Sigmoid colon (tissue), 7 donors: ENCODE data around the gene CRACR2A. TPM values are rescaled to one million over a fixed set of nuclear protein-coding genes. Genes with fewer than 3 reads are reported as not detected.

Experiments
- DNase-seq: peaks from one replicate; pipeline ENCODE4 v3.0.0-alpha.2; 2019
- H3K27ac ChIP-seq, 4 donors: fragments of 200-600 bp; sonication (generic); one replicate each; pipeline ENCODE4 v1.5.1; 2016 to 2019; ENCODE audit warnings: mild to moderate bottlenecking in 1 of 4
- H3K27me3 ChIP-seq, 3 donors: fragments of 200-600 bp; sonication (generic); one replicate each; pipeline ENCODE4 v1.5.1; 2019; ENCODE audit warnings: mild to moderate bottlenecking in 1 of 3
- H3K36me3 ChIP-seq, 4 donors: fragments of 200-600 bp; sonication (generic); one replicate each; pipeline ENCODE4 v1.5.1; 2016 to 2019
- H3K4me1 ChIP-seq, 4 donors: fragments of 200-600 bp; sonication (generic); one replicate each; pipeline ENCODE4 v1.5.1; 2017 to 2019
- H3K4me3 ChIP-seq, 4 donors: fragments of 200-600 bp; sonication (generic); one replicate each; pipeline ENCODE4 v1.5.1; 2017 to 2019; ENCODE audit warnings: mild to moderate bottlenecking in 2 of 4, moderate library complexity in 1 of 4
- H3K9me3 ChIP-seq, 4 donors: fragments of 200-600 bp in 3 of 4; sonication (generic) in 3 of 4; one replicate each; pipeline versions ENCODE4 v1.5.1 to v1.6.1; 2013 to 2019
- CTCF ChIP-seq, 4 experiments: fragments of 450-650 bp in 3 of 4; fragments of 200-600 bp in 1 of 4; IDR thresholded peaks; one replicate each; pipeline ENCODE4 v1.5.1; 2016 to 2019; ENCODE audit warnings: antibody characterized with exemption in 4 of 4, mild to moderate bottlenecking in 3 of 4, moderate library complexity in 2 of 4
- EP300 ChIP-seq, 4 donors: sonication (generic); formaldehyde crosslinking; IDR thresholded peaks; one replicate each; pipeline ENCODE4 v1.6.1; 2017; ENCODE audit warnings: antibody characterized with exemption in 4 of 4
- POLR2A ChIP-seq, 2 donors: fragments of 450-650 bp; IDR thresholded peaks; one replicate each; pipeline ENCODE4 v1.6.1; 2016; ENCODE audit warnings: antibody characterized with exemption in 2 of 2, mild to moderate bottlenecking in 2 of 2, moderate library complexity in 2 of 2
- POLR2AphosphoS5 ChIP-seq, 4 donors: sonication (generic); formaldehyde crosslinking; IDR thresholded peaks; one replicate each; pipeline ENCODE4 v1.6.1; 2017; ENCODE audit warnings: antibody characterized with exemption in 4 of 4
- WGBS, 2 donors: extraction: QIAGEN DNeasy Blood & Tissue Kit; methylation state at CpG; one replicate each; pipeline ENCODE4 v1.1.7; 2013; 5-methylcytosine and 5-hydroxymethylcytosine counted together
- intact Hi-C: fragments of 100-400 bp; cut with DNase I; formaldehyde crosslinking; loops from one replicate; pipeline ENCODE4 v1.15.1; 2023
- polyA plus RNA-seq, 3 donors: library from polyadenylated mRNA; stranded (reverse); fragments of 200-250 nt; gene quantifications; one replicate each; pipeline ENCODE4 v1.2.3, GENCODE V29; 2013
- total RNA-seq, 4 donors: library from RNA; depleted of rRNA; stranded (reverse); fragments of >200 nt; gene quantifications; one replicate each; pipeline ENCODE4 v1.1.0, GENCODE V29; 2016
- donor health status: healthy with polysubstance abuse.
- donor health status: Bipolar disorder and iron deficiency.
- donor health status: healthy.

The CRACR2A gene
- total and polyA plus RNA-seq, 7 donors, result 1.1 to 29.6 (median 4.2) TPM

DNA sequence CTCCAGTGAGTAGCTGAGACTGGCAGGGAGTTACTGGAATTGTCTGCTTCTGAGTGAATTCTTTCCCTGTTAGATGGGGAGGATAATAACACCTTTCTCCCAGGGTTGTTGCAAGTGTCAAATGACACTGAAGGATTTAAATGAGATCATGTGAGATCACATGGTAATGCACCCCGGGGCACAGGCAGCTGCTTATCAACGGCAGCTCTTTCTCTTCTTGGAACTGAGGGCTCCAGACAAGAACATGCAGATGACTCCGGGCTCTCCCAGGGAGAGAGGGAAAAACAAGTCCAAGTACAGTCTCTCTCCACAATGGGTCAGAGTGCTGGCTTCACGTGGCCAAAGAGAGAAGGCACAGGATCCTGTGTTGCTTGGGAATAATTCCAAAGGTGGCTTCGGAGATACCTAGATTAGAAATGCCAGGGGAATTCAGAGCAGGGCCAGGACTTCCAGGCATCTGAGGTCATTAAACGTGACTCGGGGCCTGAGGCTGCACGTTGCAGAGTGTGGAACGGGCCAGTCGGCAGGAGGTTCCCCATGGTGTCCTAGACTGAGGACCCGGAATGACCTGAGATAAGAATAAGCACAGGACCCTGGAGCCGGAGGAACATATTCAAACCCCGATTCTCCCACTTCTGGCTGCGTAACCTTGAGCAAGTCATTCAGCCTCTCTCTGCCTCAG lies 152.7 kb downstream of the CRACR2A start:
- Histone ChIP-seq H3K4me3 (no peak overlapping the region), H3K27me3 (peaks cover 0 to 15% (median 0%) of the 10 kb centered on the region in 3 donors), H3K4me1 (peaks cover 0 to 29% (median 10%) of the 10 kb centered on the region in 4 donors), H3K27ac (no peak overlapping the region), H3K36me3 (no peaks in the 10 kb centered on the region), H3K9me3 (no peaks in the 10 kb centered on the region)
- no peak for TF ChIP-seq EP300 (IDR thresholded peaks at IDR 0.05)
- intact Hi-C loops, result no loop called here
- DNase-seq, result no peak
- WGBS, 2 donors, result 76 to 83% methylated on average over 14 of the region's 14 CpGs

DNA sequence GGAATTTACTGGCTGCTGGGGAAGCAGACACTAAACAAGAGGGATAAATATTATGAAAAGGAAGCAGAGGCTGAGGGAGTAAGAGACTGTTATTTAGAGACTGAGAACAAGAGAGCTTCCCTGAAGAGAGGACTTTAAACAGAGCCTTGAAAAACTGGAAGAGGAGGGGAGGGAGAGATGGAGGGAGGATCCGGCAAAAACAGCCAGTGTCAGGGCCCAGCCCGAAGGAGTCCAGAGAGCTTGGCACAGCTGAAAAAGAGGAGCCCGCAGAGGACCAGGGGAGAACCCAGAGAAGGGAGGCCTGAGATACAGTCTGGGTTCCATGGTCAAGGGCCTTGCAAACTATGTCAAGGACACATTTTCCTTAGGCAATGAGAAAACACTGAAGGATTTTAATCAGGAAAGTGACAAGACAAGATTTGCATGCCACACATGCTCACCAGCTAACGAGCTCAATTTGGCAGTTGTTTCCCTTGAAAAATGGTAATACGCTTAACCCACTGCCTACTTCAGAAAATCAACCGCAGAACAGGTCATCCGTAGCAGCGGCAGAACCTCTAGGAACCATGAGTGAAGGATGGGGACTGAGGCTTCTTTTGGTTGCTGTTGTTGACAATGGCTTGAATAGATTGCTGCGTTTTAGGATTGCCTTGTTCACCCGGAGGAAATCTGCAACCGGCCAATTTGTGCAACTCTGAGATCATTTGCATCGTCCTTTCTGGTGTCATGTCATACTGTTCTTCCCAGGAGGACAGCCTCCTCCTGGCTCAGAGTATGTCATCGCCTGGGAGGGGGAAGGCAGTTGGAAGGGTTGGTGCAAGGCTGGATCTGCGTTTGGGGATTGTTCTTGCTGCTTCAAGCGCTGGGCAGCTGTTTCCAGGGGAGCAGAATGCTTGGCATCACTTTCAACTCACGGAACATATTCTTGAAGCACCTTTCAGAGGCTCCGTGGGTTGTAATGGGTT lies 153.7 kb downstream of the CRACR2A start:
- Histone ChIP-seq H3K4me3 (no peak overlapping the region), H3K27me3 (peaks cover 0 to 6% (median 0%) of the 10 kb centered on the region in 3 donors), H3K9me3 (no peaks in the 10 kb centered on the region), H3K27ac (peak overlapping the region in 1 of 4 donors; percentile 59), H3K4me1 (peaks cover 0 to 24% (median 3%) of the 10 kb centered on the region in 4 donors), H3K36me3 (no peaks in the 10 kb centered on the region)
- TF ChIP-seq POLR2AphosphoS5 (IDR thresholded peaks at IDR 0.05) (no peak), POLR2A (IDR thresholded peaks at IDR 0.05) (no peak), EP300 (IDR thresholded peaks at IDR 0.05) (no peak), CTCF (IDR thresholded peaks at IDR 0.05) (no peak)
- intact Hi-C loops, result no loop called here
- no peak for DNase-seq
- 83 to 86% methylated on average over 17 of the region's 17 CpGs for WGBS, 2 donors

- H3K4me1 ChIP-seq, result peaks cover 0 to 24% (median 3%) of the 10 kb centered on the region in 4 donors
- H3K27me3 ChIP-seq, result peaks cover 0 to 3% (median 0%) of the 10 kb centered on the region in 3 donors
- DNase-seq, result peak; percentile 21
- TF ChIP-seq EP300 (IDR thresholded peaks at IDR 0.05), result no peak
- intact Hi-C loops, result no loop called here
- H3K36me3 ChIP-seq, result no peaks in the 10 kb centered on the region
- no peaks in the 10 kb centered on the region for H3K9me3 ChIP-seq
- no peak overlapping the region for H3K4me3 ChIP-seq
- WGBS, 2 donors, result 88 to 90% methylated on average over 7 of the region's 7 CpGs
- no peak overlapping the region for H3K27ac ChIP-seq
These were observed 155.2 kb downstream of the CRACR2A start for GRCh38 chr12:3597526-3598210.

DNA sequence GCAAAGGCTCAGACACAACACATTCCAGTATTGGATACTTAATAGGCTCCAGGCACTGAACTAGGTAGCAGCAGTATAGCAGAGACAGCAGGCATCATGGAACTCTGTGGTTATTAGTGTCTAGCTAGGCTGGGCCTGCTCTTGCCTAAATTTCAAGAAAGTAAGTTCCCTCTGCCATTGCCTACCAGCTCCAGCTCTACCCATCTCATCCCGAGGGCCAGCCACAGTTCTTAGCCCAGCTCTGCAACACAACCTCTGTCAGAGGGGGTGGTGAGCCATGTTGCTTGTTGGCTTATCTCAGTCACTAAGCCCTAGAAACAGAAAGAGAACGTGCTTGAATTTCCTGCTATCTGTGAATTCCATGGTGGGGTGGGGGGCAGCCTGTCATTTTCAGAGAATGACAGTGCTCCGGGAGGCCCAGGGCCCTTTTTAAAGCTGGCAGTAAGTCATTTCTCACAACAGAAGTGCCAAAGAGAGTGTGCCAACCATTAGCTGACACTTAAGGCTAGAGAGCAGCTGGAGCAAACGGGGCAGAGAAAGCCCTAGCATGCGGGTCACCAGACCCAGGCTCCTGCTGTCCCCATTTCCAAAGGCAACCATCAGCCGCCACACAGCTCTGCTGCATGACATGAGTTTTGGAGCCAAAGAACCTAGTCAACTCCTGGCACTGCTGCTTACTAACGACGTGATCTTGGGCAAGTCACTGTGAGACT lies 156.1 kb downstream of the CRACR2A start:
- no peaks in the 10 kb centered on the region for H3K9me3 ChIP-seq
- H3K4me3 ChIP-seq, result no peak overlapping the region
- DNase-seq, result peak; percentile 15
- H3K27me3 ChIP-seq, result no peaks in the 10 kb centered on the region
- TF ChIP-seq CTCF (IDR thresholded peaks at IDR 0.05), result no peak
- no peak for TF ChIP-seq POLR2A (IDR thresholded peaks at IDR 0.05)
- TF ChIP-seq EP300 (IDR thresholded peaks at IDR 0.05), result no peak
- TF ChIP-seq POLR2AphosphoS5 (IDR thresholded peaks at IDR 0.05), result no peak
- intact Hi-C loops, result no loop called here
- no peaks in the 10 kb centered on the region for H3K36me3 ChIP-seq
- no peak overlapping the region for H3K27ac ChIP-seq
- H3K4me1 ChIP-seq, result peaks cover 0 to 24% (median 3%) of the 10 kb centered on the region in 4 donors
- 91 to 94% methylated on average over 8 of the region's 8 CpGs for WGBS, 2 donors

GRCh38 chr12:3595721-3596120 lies 157.2 kb downstream of the CRACR2A start:
- H3K27me3 ChIP-seq, result no peaks in the 10 kb centered on the region
- no peaks in the 10 kb centered on the region for H3K36me3 ChIP-seq
- H3K9me3 ChIP-seq, result no peaks in the 10 kb centered on the region
- intact Hi-C loops, result no loop called here
- H3K4me1 ChIP-seq, result peaks cover 0 to 24% (median 3%) of the 10 kb centered on the region in 4 donors
- TF ChIP-seq EP300 (IDR thresholded peaks at IDR 0.05) (no peak), POLR2A (IDR thresholded peaks at IDR 0.05) (no peak), CTCF (IDR thresholded peaks at IDR 0.05) (no peak), POLR2AphosphoS5 (IDR thresholded peaks at IDR 0.05) (no peak)
- 83 to 92% methylated on average over 6 of the region's 6 CpGs for WGBS, 2 donors
- no peak overlapping the region for H3K27ac ChIP-seq
- DNase-seq, result no peak
- no peak overlapping the region for H3K4me3 ChIP-seq
